ENCODE measurements around the gene MGLL.

Gene MGLL

DNA sequence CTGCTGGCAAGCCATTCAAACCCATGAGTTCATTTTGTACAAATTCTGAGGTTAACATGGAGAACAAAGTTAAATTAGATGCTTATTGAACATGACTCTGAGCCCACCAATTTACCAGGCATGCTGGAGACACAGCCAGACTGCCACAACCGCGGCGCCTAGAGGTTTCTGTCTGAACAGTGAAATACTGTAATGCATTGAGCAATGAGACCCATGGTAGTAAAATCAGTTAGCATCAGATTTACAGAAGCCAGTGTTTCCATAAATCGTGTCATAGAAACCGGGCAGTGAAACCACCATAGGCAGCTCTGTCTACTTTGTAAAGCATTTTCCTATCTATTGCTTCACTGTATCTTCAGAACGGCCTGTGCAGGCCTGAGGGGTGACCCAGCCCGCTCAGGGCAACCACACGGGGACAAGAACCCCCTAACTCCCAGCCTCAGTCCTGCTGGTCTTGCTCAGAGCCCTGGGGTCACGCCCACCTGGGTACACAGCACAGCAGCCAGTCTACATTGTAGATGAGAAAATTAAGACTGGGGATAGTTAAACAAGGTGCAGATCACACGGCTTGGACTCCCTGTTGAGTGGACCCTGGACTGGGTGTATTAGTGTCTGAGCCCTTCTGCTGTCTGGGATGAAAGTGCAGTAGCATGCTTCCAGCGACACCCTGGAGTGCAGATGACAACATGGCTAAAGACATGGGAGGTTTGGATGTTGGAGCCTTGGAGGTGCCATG, 44.2 kb downstream of the MGLL start:
- H3K9ac ChIP-seq (ENCODE audit: low read length): no peak overlapping the region
- no peak overlapping the region for H3K4me2 ChIP-seq (ENCODE audit: low read length)
- no CpG with 5 or more reads among the region's 11 CpGs for WGBS (ENCODE audit: extremely low coverage, insufficient coverage, low lambda C conversion rate)
- H3K27me3 ChIP-seq (ENCODE audit: insufficient read depth, low read length, poor library complexity): no peaks in the 10 kb centered on the region
- H4K5ac ChIP-seq (ENCODE audit: low read length): no peak overlapping the region
- H3K56ac ChIP-seq (ENCODE audit: low read length): no peak overlapping the region
- no peak overlapping the region for H3K27ac ChIP-seq (ENCODE audit: low read depth, low read length)
- no peak overlapping the region for H2BK15ac ChIP-seq (replicated peaks; ENCODE audit: low read depth)
- H3K79me2 ChIP-seq (ENCODE audit: control insufficient read depth, insufficient read depth, low read length): no peaks in the 10 kb centered on the region
- no peaks in the 10 kb centered on the region for H3K36me3 ChIP-seq (ENCODE audit: control insufficient read depth, insufficient read depth, low read length)
- H3K4me3 ChIP-seq (ENCODE audit: low read length): no peak overlapping the region
- no peak overlapping the region for H3K18ac ChIP-seq (ENCODE audit: low read length)
- H3K23ac ChIP-seq (ENCODE audit: low read length): no peak overlapping the region
- DNase-seq: no peak
- H3K79me1 ChIP-seq (ENCODE audit: low read length): no peaks in the 10 kb centered on the region
- no peak overlapping the region for H2BK120ac ChIP-seq (ENCODE audit: low read depth, low read length)
- H3K4ac ChIP-seq (ENCODE audit: low read depth, low read length): no peak overlapping the region
- H2AK5ac ChIP-seq (ENCODE audit: low read length): no peak overlapping the region
- no peak overlapping the region for H2BK5ac ChIP-seq (ENCODE audit: low read length)
- H4K8ac ChIP-seq (ENCODE audit: low read depth, low read length): no peak overlapping the region
- no peaks in the 10 kb centered on the region for H3K4me1 ChIP-seq (ENCODE audit: control insufficient read depth, low read depth, low read length)

- H2BK15ac ChIP-seq (replicated peaks; ENCODE audit: low read depth): no peak overlapping the region
- no peak overlapping the region for H4K8ac ChIP-seq (ENCODE audit: low read depth, low read length)
- H4K5ac ChIP-seq (ENCODE audit: low read length): no peak overlapping the region
- no peak overlapping the region for H3K18ac ChIP-seq (ENCODE audit: low read length)
- H2BK120ac ChIP-seq (ENCODE audit: low read depth, low read length): no peak overlapping the region
- H2BK5ac ChIP-seq (ENCODE audit: low read length): no peak overlapping the region
- no peak overlapping the region for H3K27ac ChIP-seq (ENCODE audit: low read depth, low read length)
- no peak overlapping the region for H2AK5ac ChIP-seq (ENCODE audit: low read length)
- no peak overlapping the region for H3K4ac ChIP-seq (ENCODE audit: low read depth, low read length)
- H3K79me2 ChIP-seq (ENCODE audit: control insufficient read depth, insufficient read depth, low read length): no peaks in the 10 kb centered on the region
- H3K4me3 ChIP-seq (ENCODE audit: low read length): no peak overlapping the region
- no peaks in the 10 kb centered on the region for H3K27me3 ChIP-seq (ENCODE audit: insufficient read depth, low read length, poor library complexity)
- no CpG with 5 or more reads among the region's 1 CpG for WGBS (ENCODE audit: extremely low coverage, insufficient coverage, low lambda C conversion rate)
- no peak overlapping the region for H3K4me2 ChIP-seq (ENCODE audit: low read length)
- DNase-seq: no peak
- no peaks in the 10 kb centered on the region for H3K79me1 ChIP-seq (ENCODE audit: low read length)
- H3K23ac ChIP-seq (ENCODE audit: low read length): no peak overlapping the region
- H3K36me3 ChIP-seq (ENCODE audit: control insufficient read depth, insufficient read depth, low read length): no peaks in the 10 kb centered on the region
- H3K56ac ChIP-seq (ENCODE audit: low read length): no peak overlapping the region
- no peak overlapping the region for H3K9ac ChIP-seq (ENCODE audit: low read length)
- H3K4me1 ChIP-seq (ENCODE audit: control insufficient read depth, low read depth, low read length): no peaks in the 10 kb centered on the region
Observed at GRCh38 chr3:127777332-127777731, 45.0 kb downstream of the MGLL start.

DNA sequence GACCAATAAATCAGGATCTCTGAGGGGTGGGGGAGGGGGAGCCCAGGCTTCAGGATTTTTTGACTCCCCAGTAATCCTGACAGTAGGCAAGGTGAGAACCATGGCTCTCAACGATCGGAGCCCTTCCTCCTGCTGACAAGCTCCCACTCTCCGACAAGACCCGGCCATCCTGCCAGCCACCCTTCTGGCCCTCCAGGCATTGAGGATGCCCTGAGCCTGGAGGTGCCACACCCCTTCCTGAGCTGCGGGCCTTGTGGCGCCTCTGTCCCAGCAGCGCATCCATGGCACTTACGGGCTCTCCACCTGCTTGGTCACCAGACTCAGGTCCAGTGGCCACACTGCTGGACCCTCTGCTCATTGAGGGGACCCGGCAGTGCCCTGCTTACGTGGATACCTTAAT, 46.0 kb downstream of the MGLL start:
- no peaks in the 10 kb centered on the region for H3K79me2 ChIP-seq (ENCODE audit: control insufficient read depth, insufficient read depth, low read length)
- H3K9ac ChIP-seq (ENCODE audit: low read length): no peak overlapping the region
- no peaks in the 10 kb centered on the region for H3K4me1 ChIP-seq (ENCODE audit: control insufficient read depth, low read depth, low read length)
- H3K23ac ChIP-seq (ENCODE audit: low read length): no peak overlapping the region
- no peaks in the 10 kb centered on the region for H3K36me3 ChIP-seq (ENCODE audit: control insufficient read depth, insufficient read depth, low read length)
- H3K4ac ChIP-seq (ENCODE audit: low read depth, low read length): no peak overlapping the region
- H3K18ac ChIP-seq (ENCODE audit: low read length): no peak overlapping the region
- WGBS (ENCODE audit: extremely low coverage, insufficient coverage, low lambda C conversion rate): no CpG with 5 or more reads among the region's 10 CpGs
- H2BK5ac ChIP-seq (ENCODE audit: low read length): no peak overlapping the region
- no peak overlapping the region for H3K27ac ChIP-seq (ENCODE audit: low read depth, low read length)
- no peak overlapping the region for H3K4me2 ChIP-seq (ENCODE audit: low read length)
- no peak overlapping the region for H2BK120ac ChIP-seq (ENCODE audit: low read depth, low read length)
- H2BK15ac ChIP-seq (replicated peaks; ENCODE audit: low read depth): no peak overlapping the region
- H2AK5ac ChIP-seq (ENCODE audit: low read length): no peak overlapping the region
- no peak for DNase-seq
- H3K27me3 ChIP-seq (ENCODE audit: insufficient read depth, low read length, poor library complexity): no peaks in the 10 kb centered on the region
- H4K8ac ChIP-seq (ENCODE audit: low read depth, low read length): no peak overlapping the region
- no peaks in the 10 kb centered on the region for H3K79me1 ChIP-seq (ENCODE audit: low read length)
- H4K5ac ChIP-seq (ENCODE audit: low read length): no peak overlapping the region
- no peak overlapping the region for H3K56ac ChIP-seq (ENCODE audit: low read length)
- H3K4me3 ChIP-seq (ENCODE audit: low read length): no peak overlapping the region

DNA sequence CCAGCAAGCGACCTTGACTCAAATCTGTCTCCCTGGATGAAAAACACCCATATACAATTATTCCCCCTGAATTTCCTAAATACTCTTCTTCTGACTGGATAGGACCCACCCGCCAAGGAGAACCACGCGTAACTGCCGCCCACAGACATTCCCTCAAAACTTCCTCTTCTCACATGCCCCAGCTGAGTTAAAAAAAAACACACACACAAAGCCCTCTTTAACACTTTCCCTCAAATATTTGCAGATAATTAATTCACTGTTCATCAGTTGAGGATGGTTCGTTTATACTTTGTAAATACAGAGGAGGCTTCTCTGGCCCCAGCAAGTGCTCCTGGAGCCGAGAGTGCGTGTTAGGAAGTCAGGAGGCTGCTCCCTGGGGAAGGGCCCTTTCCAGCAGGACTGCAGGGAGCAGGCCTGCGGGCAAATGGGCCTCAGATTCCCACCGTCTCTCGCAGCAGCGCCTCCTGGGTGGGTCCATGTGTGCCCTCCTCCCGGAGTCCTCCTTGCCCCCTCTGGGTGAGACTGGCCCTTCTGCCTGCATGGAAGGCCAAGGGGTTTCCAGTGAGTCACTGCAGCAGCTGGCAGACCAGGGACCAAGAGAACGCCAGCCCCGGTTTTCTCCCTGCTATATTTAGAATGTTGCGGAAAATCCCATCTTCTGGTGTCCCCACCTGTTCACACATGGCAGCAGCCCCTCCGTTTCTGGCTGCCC, 46.8 kb downstream of the MGLL start:
- no peaks in the 10 kb centered on the region for H3K4me1 ChIP-seq (ENCODE audit: control insufficient read depth, low read depth, low read length)
- WGBS (ENCODE audit: extremely low coverage, insufficient coverage, low lambda C conversion rate): no CpG with 5 or more reads among the region's 17 CpGs

DNA sequence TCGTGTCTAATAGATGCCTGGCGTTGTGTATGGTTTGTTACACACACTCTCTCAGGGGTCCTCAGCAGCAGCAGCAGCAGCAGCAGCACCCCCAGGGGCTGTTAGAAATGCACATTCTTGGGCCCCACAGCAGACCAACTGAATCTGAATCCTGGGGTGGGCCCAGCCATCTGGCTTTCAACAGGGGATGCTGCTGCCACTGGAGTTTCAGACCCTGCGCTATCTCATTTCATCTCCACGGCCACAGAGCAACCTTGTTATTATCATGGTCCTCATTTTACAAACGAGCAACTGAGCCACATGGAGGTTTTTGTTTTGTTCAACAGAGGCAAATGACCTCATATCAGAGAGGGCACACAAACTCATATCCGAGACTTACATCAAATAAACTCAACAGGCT, 47.7 kb downstream of the MGLL start:
- no peaks in the 10 kb centered on the region for H3K4me1 ChIP-seq (ENCODE audit: control insufficient read depth, low read depth, low read length)
- H3K27ac ChIP-seq (ENCODE audit: low read depth, low read length): no peak overlapping the region
- no peak overlapping the region for H3K4me3 ChIP-seq (ENCODE audit: low read length)
- H4K5ac ChIP-seq (ENCODE audit: low read length): no peak overlapping the region
- no CpG with 5 or more reads among the region's 6 CpGs for WGBS (ENCODE audit: extremely low coverage, insufficient coverage, low lambda C conversion rate)
- no peaks in the 10 kb centered on the region for H3K79me2 ChIP-seq (ENCODE audit: control insufficient read depth, insufficient read depth, low read length)
- H3K36me3 ChIP-seq (ENCODE audit: control insufficient read depth, insufficient read depth, low read length): no peaks in the 10 kb centered on the region
- H3K56ac ChIP-seq (ENCODE audit: low read length): no peak overlapping the region
- H3K4me2 ChIP-seq (ENCODE audit: low read length): no peak overlapping the region
- H3K18ac ChIP-seq (ENCODE audit: low read length): no peak overlapping the region
- no peak for DNase-seq
- no peaks in the 10 kb centered on the region for H3K27me3 ChIP-seq (ENCODE audit: insufficient read depth, low read length, poor library complexity)
- no peak overlapping the region for H2BK5ac ChIP-seq (ENCODE audit: low read length)
- no peak overlapping the region for H4K8ac ChIP-seq (ENCODE audit: low read depth, low read length)
- no peak overlapping the region for H2BK120ac ChIP-seq (ENCODE audit: low read depth, low read length)
- no peak overlapping the region for H3K9ac ChIP-seq (ENCODE audit: low read length)
- no peak overlapping the region for H3K23ac ChIP-seq (ENCODE audit: low read length)
- no peak overlapping the region for H2AK5ac ChIP-seq (ENCODE audit: low read length)
- H3K79me1 ChIP-seq (ENCODE audit: low read length): no peaks in the 10 kb centered on the region
- no peak overlapping the region for H2BK15ac ChIP-seq (replicated peaks; ENCODE audit: low read depth)
- H3K4ac ChIP-seq (ENCODE audit: low read depth, low read length): no peak overlapping the region

More for the DNA sequence above, 46.8 kb downstream of the MGLL start:
- Histone ChIP-seq H3K9ac (ENCODE audit: low read length) (no peak overlapping the region), H2BK15ac (replicated peaks; ENCODE audit: low read depth) (no peak overlapping the region), H3K27me3 (ENCODE audit: insufficient read depth, low read length, poor library complexity) (no peaks in the 10 kb centered on the region), H4K8ac (ENCODE audit: low read depth, low read length) (no peak overlapping the region), H2AK5ac (ENCODE audit: low read length) (no peak overlapping the region), H3K4me3 (ENCODE audit: low read length) (no peak overlapping the region), H3K79me1 (ENCODE audit: low read length) (no peaks in the 10 kb centered on the region), H2BK5ac (ENCODE audit: low read length) (no peak overlapping the region), H3K27ac (ENCODE audit: low read depth, low read length) (no peak overlapping the region), H3K79me2 (ENCODE audit: control insufficient read depth, insufficient read depth, low read length) (no peaks in the 10 kb centered on the region), H3K56ac (ENCODE audit: low read length) (no peak overlapping the region), H3K36me3 (ENCODE audit: control insufficient read depth, insufficient read depth, low read length) (no peaks in the 10 kb centered on the region), H2BK120ac (ENCODE audit: low read depth, low read length) (no peak overlapping the region), H3K23ac (ENCODE audit: low read length) (no peak overlapping the region), H3K18ac (ENCODE audit: low read length) (no peak overlapping the region), H4K5ac (ENCODE audit: low read length) (no peak overlapping the region), H3K4ac (ENCODE audit: low read depth, low read length) (no peak overlapping the region), H3K4me2 (ENCODE audit: low read length) (no peak overlapping the region)
- no peak for DNase-seq

All from mesendoderm (in vitro differentiated cells).